Neuronal stem cell (in vitro differentiated cells): Measurements from ENCODE around the gene GLB1L3.

Source experiments
- DNase-seq: peaks from one replicate; pipeline ENCODE4 v3.0.0-alpha.2; 2013; ENCODE audit warnings: low spot score
- H2AFZ ChIP-seq: one replicate; pipeline ENCODE4 v1.6.1; 2013; ENCODE audit warnings: mild to moderate bottlenecking, low read length, inconsistent platforms
- H2AK5ac ChIP-seq: 2 replicates; pipeline ENCODE4 v1.6.1; 2013; ENCODE audit warnings: low read depth, mild to moderate bottlenecking, inconsistent platforms, low read length, moderate library complexity, mixed read lengths
- H2BK120ac ChIP-seq: 2 replicates; pipeline ENCODE4 v1.6.1; 2013; ENCODE audit warnings: low read depth, mild to moderate bottlenecking, inconsistent platforms, low read length, moderate library complexity, mixed read lengths
- H2BK12ac ChIP-seq: one replicate; pipeline ENCODE4 v1.6.1; 2013; ENCODE audit warnings: low read length, inconsistent platforms
- H2BK15ac ChIP-seq: 2 replicates; pipeline ENCODE4 v1.6.1; 2013; ENCODE audit warnings: mild to moderate bottlenecking, low read length, inconsistent platforms, mixed read lengths
- H2BK5ac ChIP-seq: one replicate; pipeline ENCODE4 v1.6.1; 2013; ENCODE audit warnings: inconsistent platforms, mild to moderate bottlenecking, low read length, moderate library complexity
- H3K14ac ChIP-seq: one replicate; pipeline ENCODE4 v1.6.1; 2013; ENCODE audit warnings: low read length, inconsistent platforms
- H3K18ac ChIP-seq: 2 replicates; pipeline ENCODE4 v1.6.1; 2013; ENCODE audit warnings: low read length, inconsistent platforms
- H3K23ac ChIP-seq: 2 replicates; pipeline ENCODE4 v1.6.1; 2013; ENCODE audit warnings: low read depth, mild to moderate bottlenecking, mixed read lengths, low read length, inconsistent platforms; ENCODE audit not compliant: poor library complexity
- H3K27ac ChIP-seq: replicated peaks from 3 replicates; pipeline ENCODE4 v1.5.1; 2013; ENCODE audit warnings: low read length, inconsistent platforms
- H3K27me3 ChIP-seq, 3 experiments: 2 replicates each; pipeline ENCODE4 v1.6.1; 2013; ENCODE audit warnings: low read length in 3 of 3, mild to moderate bottlenecking in 2 of 3, inconsistent platforms in 1 of 3, low read depth in 1 of 3, mixed read lengths in 1 of 3, moderate library complexity in 1 of 3; ENCODE audit not compliant: control insufficient read depth in 3 of 3, insufficient read depth in 3 of 3
- H3K36me3 ChIP-seq, 2 donors: replicated peaks in 1 of 2; 2 replicates each; pipeline ENCODE4 v1.6.1; 2013; ENCODE audit warnings: low read length in 2 of 2; ENCODE audit not compliant: control insufficient read depth in 2 of 2, insufficient read depth in 2 of 2
- H3K4ac ChIP-seq: 2 replicates; pipeline ENCODE4 v1.6.1; 2013; ENCODE audit warnings: inconsistent platforms, mild to moderate bottlenecking, low read length, moderate library complexity
- H3K4me1 ChIP-seq, 2 donors: 1 replicate in 1 of 2; 2 replicates in 1 of 2; pipeline ENCODE4 v1.6.1; 2013; ENCODE audit warnings: low read length in 2 of 2, low read depth in 1 of 2; ENCODE audit not compliant: control insufficient read depth in 2 of 2, insufficient read depth in 1 of 2
- H3K4me2 ChIP-seq: one replicate; pipeline ENCODE4 v1.6.1; 2013; ENCODE audit warnings: mild to moderate bottlenecking, low read length, inconsistent platforms; ENCODE audit not compliant: insufficient read depth, poor library complexity, severe bottlenecking
- H3K4me3 ChIP-seq, 2 donors: 2 replicates each; pipeline ENCODE4 v1.5.1; 2013; ENCODE audit warnings: low read length in 2 of 2, mild to moderate bottlenecking in 2 of 2, inconsistent platforms in 1 of 2, moderate library complexity in 1 of 2
- H3K79me1 ChIP-seq: one replicate; pipeline ENCODE4 v1.6.1; 2013; ENCODE audit warnings: low read depth, mild to moderate bottlenecking, inconsistent platforms, low read length, moderate library complexity
- H3K9ac ChIP-seq: one replicate; pipeline ENCODE4 v1.6.1; 2013; ENCODE audit warnings: mild to moderate bottlenecking, low read depth, low read length, inconsistent platforms; ENCODE audit not compliant: poor library complexity
- H3K9me3 ChIP-seq, 2 donors: replicated peaks in 1 of 2; 2 replicates each; pipeline versions ENCODE3 to v1.6.1; 2013; ENCODE audit warnings: low read length in 2 of 2, mild to moderate bottlenecking in 2 of 2, inconsistent platforms in 1 of 2, low read depth in 1 of 2, mixed read lengths in 1 of 2, moderate library complexity in 1 of 2; ENCODE audit not compliant: control insufficient read depth in 2 of 2, insufficient read depth in 1 of 2
- H4K8ac ChIP-seq: one replicate; pipeline ENCODE4 v1.6.1; 2013; ENCODE audit warnings: low read depth, mild to moderate bottlenecking, inconsistent platforms, low read length, moderate library complexity
- H4K91ac ChIP-seq: one replicate; pipeline ENCODE4 v1.6.1; 2013; ENCODE audit warnings: low read length, low read depth, mild to moderate bottlenecking, inconsistent platforms; ENCODE audit not compliant: poor library complexity
- WGBS, 2 donors: extraction: QIAGEN DNeasy Blood & Tissue Kit; methylation state at CpG; one replicate each; pipeline ENCODE4 v1.1.7; 2013; ENCODE audit warnings: missing lambda C conversion rate in 2 of 2, mixed read lengths in 1 of 2; ENCODE audit not compliant: insufficient read length in 2 of 2, insufficient replicate concordance in 1 of 2; ENCODE audit errors: extremely low coverage in 2 of 2; 5-methylcytosine and 5-hydroxymethylcytosine counted together

GLB1L3 gene

DNA sequence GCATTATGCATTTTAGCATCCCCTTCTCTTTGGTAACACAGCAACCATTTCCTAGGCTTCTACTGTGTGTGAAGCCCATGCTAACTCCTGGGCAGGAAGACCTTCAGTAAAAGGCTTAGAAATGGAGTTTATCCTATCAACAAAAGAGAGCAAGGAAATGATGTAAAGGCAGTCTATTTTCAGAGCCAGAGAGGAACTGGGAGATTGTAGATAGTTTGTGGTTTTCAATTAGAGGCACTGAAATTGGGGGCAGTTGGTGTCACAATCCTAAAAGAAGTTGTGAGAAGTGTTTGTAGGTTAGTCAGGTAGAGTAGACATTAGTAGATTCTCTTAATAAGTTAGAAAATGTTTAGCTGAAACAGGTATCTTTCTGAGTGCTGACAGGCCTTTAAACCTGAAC is 15.7 kb upstream of the GLB1L3 start:
- Histone ChIP-seq H3K27ac (no peak overlapping the region), H3K4me1 (no peaks in the 10 kb centered on the region), H4K91ac (no peak overlapping the region), H3K9me3 (no peaks in the 10 kb centered on the region), H3K79me1 (no peaks in the 10 kb centered on the region), H3K9ac (no peak overlapping the region), H2AFZ (no peak overlapping the region), H4K8ac (no peak overlapping the region), H2AK5ac (no peak overlapping the region), H2BK15ac (no peak overlapping the region), H3K14ac (no peak overlapping the region), H3K4ac (no peak overlapping the region), H2BK5ac (no peak overlapping the region), H2BK120ac (no peak overlapping the region), H2BK12ac (no peak overlapping the region), H3K18ac (no peak overlapping the region), H3K36me3 (peaks cover 22 to 64% of the 10 kb centered on the region in 2 donors), H3K4me3 (no peak overlapping the region), H3K27me3 (no peaks in the 10 kb centered on the region), H3K4me2 (no peak overlapping the region), H3K23ac (no peak overlapping the region)
- no peak for DNase-seq

DNA sequence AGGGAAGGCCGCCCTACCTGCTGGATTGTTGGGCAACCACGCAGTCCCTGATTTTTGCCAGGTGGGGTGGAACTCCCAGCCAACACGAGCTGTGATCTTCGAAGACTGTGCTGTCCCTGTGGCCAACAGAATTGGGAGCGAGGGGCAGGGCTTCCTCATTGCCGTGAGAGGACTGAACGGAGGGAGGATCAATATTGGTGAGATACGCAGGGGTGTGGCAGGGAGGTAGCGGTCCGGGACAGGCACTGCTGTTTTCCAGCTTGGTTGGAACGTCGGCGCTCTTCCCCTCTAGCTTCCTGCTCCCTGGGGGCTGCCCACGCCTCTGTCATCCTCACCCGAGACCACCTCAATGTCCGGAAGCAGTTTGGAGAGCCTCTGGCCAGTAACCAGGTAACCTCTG is 15.2 kb upstream of the GLB1L3 start:
- H3K4ac ChIP-seq: no peak overlapping the region
- no peak overlapping the region for H4K8ac ChIP-seq
- no peaks in the 10 kb centered on the region for H3K4me1 ChIP-seq
- H2AK5ac ChIP-seq: no peak overlapping the region
- H3K27me3 ChIP-seq: no peaks in the 10 kb centered on the region
- no peak overlapping the region for H2BK5ac ChIP-seq
- H2BK12ac ChIP-seq: no peak overlapping the region
- no peak overlapping the region for H2AFZ ChIP-seq
- no peak overlapping the region for H3K14ac ChIP-seq
- DNase-seq: no peak
- no peaks in the 10 kb centered on the region for H3K79me1 ChIP-seq
- H3K4me2 ChIP-seq: no peak overlapping the region
- no peak overlapping the region for H3K9ac ChIP-seq
- no CpG with 5 or more reads among the region's 16 CpGs for WGBS, 2 donors
- H2BK15ac ChIP-seq: no peak overlapping the region
- H3K27ac ChIP-seq: no peak overlapping the region
- no peak overlapping the region for H2BK120ac ChIP-seq
- H3K9me3 ChIP-seq: no peaks in the 10 kb centered on the region
- H3K4me3 ChIP-seq: no peak overlapping the region
- H3K23ac ChIP-seq: no peak overlapping the region
- no peak overlapping the region for H4K91ac ChIP-seq
- H3K36me3 ChIP-seq: peaks cover 22 to 64% of the 10 kb centered on the region in 2 donors
- no peak overlapping the region for H3K18ac ChIP-seq

DNA sequence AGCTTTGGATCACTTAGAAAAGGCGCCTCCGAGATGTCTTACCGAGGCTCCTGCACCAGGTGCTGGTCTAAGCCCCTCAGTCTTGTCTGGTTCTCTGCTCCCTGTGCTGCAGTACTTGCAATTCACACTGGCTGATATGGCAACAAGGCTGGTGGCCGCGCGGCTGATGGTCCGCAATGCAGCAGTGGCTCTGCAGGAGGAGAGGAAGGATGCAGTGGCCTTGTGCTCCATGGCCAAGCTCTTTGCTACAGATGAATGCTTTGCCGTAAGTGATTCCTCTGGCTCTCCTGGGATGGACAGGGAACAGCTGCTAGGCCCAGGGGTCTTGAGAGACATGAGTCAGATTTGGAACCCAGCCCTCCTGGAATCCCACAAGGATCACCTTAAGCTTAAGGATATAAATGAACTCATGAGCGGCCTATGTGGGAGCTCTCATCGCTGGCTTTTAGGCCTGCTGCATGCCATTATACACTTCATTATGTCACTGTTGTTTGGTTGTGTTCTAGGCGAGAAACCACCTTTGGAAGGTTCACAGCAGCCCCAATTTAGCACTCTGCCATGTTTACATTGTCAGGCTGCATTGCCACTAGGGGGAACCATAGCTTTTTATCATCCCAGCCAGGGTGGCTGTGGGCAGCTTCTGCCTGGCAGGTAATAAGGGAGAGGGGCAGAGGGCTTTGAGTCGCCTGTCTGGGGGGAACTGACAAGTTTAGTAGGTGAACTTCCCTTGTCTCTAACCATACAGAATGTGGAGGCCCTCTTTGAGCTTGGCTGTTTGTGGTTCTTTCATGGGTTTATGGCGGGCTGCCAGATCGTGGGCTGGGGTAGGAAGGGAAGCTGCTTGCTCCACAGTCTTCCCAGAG is 14.3 kb upstream of the GLB1L3 start:
- H3K36me3 ChIP-seq: peaks cover 22 to 57% of the 10 kb centered on the region in 2 donors
- DNase-seq: no peak

GRCh38 chr11:134264966-134265764 is 11.0 kb upstream of the GLB1L3 start:
- no peak for DNase-seq
- no peak overlapping the region for H4K91ac ChIP-seq

More for the DNA sequence above, 14.3 kb upstream of the GLB1L3 start:
- Histone ChIP-seq H3K18ac (no peak overlapping the region), H4K8ac (no peak overlapping the region), H3K27me3 (no peaks in the 10 kb centered on the region), H3K23ac (no peak overlapping the region), H3K4me3 (peak overlapping the region in 1 of 2 donors; percentile 20), H3K4ac (no peak overlapping the region), H2BK5ac (no peak overlapping the region), H3K14ac (no peak overlapping the region), H3K9me3 (no peaks in the 10 kb centered on the region), H2BK120ac (no peak overlapping the region), H2AFZ (no peak overlapping the region), H3K27ac (no peak overlapping the region), H2BK15ac (no peak overlapping the region), H2BK12ac (no peak overlapping the region), H3K9ac (no peak overlapping the region), H2AK5ac (no peak overlapping the region), H3K4me2 (no peak overlapping the region), H3K79me1 (no peaks in the 10 kb centered on the region), H4K91ac (no peak overlapping the region), H3K4me1 (no peaks in the 10 kb centered on the region)
- no CpG with 5 or more reads among the region's 14 CpGs for WGBS, 2 donors

More at GRCh38 chr11:134264966-134265764, 11.0 kb upstream of the GLB1L3 start:
- Histone ChIP-seq H3K9ac (no peak overlapping the region), H4K8ac (no peak overlapping the region), H2BK12ac (no peak overlapping the region), H3K4me1 (peaks cover 5 to 6% of the 10 kb centered on the region in 2 donors), H2AK5ac (no peak overlapping the region), H3K14ac (no peak overlapping the region), H2BK5ac (no peak overlapping the region), H3K4me2 (no peak overlapping the region), H3K18ac (no peak overlapping the region), H2AFZ (no peak overlapping the region), H3K4ac (no peak overlapping the region), H2BK15ac (no peak overlapping the region), H3K4me3 (no peak overlapping the region), H3K27me3 (no peaks in the 10 kb centered on the region), H3K27ac (no peak overlapping the region), H3K79me1 (no peaks in the 10 kb centered on the region), H3K9me3 (no peaks in the 10 kb centered on the region), H3K23ac (no peak overlapping the region), H3K36me3 (peaks cover 16 to 33% of the 10 kb centered on the region in 2 donors), H2BK120ac (no peak overlapping the region)
- WGBS, 2 donors: no CpG with 5 or more reads among the region's 7 CpGs
